ENCODE data around the gene SMAGP.

- TF ChIP-seq CTCF (IDR thresholded peaks at IDR 0.05) (no peak), POLR2A (IDR thresholded peaks at IDR 0.05) (no peak)
Measured at GRCh38 chr12:51202718-51203117, 67.5 kb downstream of the SMAGP start.
